GM19035 (cell line): ENCODE measurements around the gene KAT7.
"Not testable (repeated sequence)": the region's sequence is repeated elsewhere in the genome, so short reads cannot be mapped to it uniquely, and the experiment has no call there.

Experiments used
- ATAC-seq: cut with Tn5 transposase; IDR thresholded peaks from one replicate; pipeline ENCODE4 v1.9.1; 2021; ENCODE audit not compliant: unreplicated experiment

KAT7 gene

GRCh38 chr17:49788478-49789242, at the start of gene KAT7:
Gene KAT7, plus strand, starts transcription at chr17:49788681. Its CDS starts 154 bp downstream, at chr17:49788835.
- ATAC-seq = peak; percentile 82

GRCh38 chr17:49739641-49740271, 48.7 kb upstream of the KAT7 start:
- peak; percentile 63 for ATAC-seq

GRCh38 chr17:49741009-49741691, 47.3 kb upstream of the KAT7 start:
- ATAC-seq = no peak

- no peak for ATAC-seq
These were observed 46.8 kb upstream of the KAT7 start for GRCh38 chr17:49741692-49742076.

- ATAC-seq = no peak
These were observed 46.3 kb upstream of the KAT7 start for GRCh38 chr17:49742166-49742638.

GRCh38 chr17:49745175-49746139, 43.0 kb upstream of the KAT7 start:
- ATAC-seq = no peak

- peak; percentile 67 for ATAC-seq
These were observed 41.5 kb upstream of the KAT7 start for GRCh38 chr17:49746791-49747490.

GRCh38 chr17:49747632-49748031, 40.8 kb upstream of the KAT7 start:
- ATAC-seq = no peak

GRCh38 chr17:49748223-49748622, 40.3 kb upstream of the KAT7 start:
- no peak for ATAC-seq

- ATAC-seq = peak; percentile 70
These were observed 39.7 kb upstream of the KAT7 start for GRCh38 chr17:49748791-49749190.

- no peak for ATAC-seq
These were observed 38.8 kb upstream of the KAT7 start for GRCh38 chr17:49749730-49750129.

- ATAC-seq = no peak
These were observed 36.0 kb upstream of the KAT7 start for GRCh38 chr17:49752508-49752907.

- no peak for ATAC-seq
These were observed 34.5 kb upstream of the KAT7 start for GRCh38 chr17:49753959-49754391.

- no peak for ATAC-seq
These were observed 32.7 kb upstream of the KAT7 start for GRCh38 chr17:49755663-49756283.

GRCh38 chr17:49756323-49757150, 31.9 kb upstream of the KAT7 start:
- ATAC-seq = no peak

- no peak for ATAC-seq
These were observed 31.2 kb upstream of the KAT7 start for GRCh38 chr17:49757151-49757777.

- ATAC-seq = not testable (repeated sequence)
These were observed 29.9 kb upstream of the KAT7 start for GRCh38 chr17:49758464-49759010.

GRCh38 chr17:49759203-49759602, 29.3 kb upstream of the KAT7 start:
- no peak for ATAC-seq
